H1 (cell line): ENCODE results near the gene SNX19. TPM values are rescaled to one million over a fixed set of nuclear protein-coding genes. Genes with fewer than 3 reads are reported as not detected.

Experiments used
- CBX8 ChIP-seq: fragments of 300-800, 300-1000 bp; sonication (generic); IDR thresholded peaks from 2 replicates; pipeline ENCODE4 v1.7.1; 2016; ENCODE audit warnings: low read depth, low read length, borderline replicate concordance
- KDM5A ChIP-seq: fragments of 200-600 bp; IDR thresholded peaks from 2 replicates; pipeline ENCODE4 v1.7.1; 2012; ENCODE audit warnings: mild to moderate bottlenecking, low read length, inconsistent platforms, mixed read lengths
- SAP30 ChIP-seq: fragments of 300-600 bp; sonication (generic); IDR thresholded peaks from 2 replicates; pipeline ENCODE4 v1.7.1; 2012; ENCODE audit warnings: low read length, moderate library complexity, mild to moderate bottlenecking, inconsistent platforms; ENCODE audit not compliant: insufficient read depth, insufficient replicate concordance
- polyA plus RNA-seq, 7 experiments: library from polyadenylated mRNA; depleted of rRNA in 3 of 7; stranded (reverse) in 5 of 7; unstranded in 2 of 7; fragments of >200 nt in 5 of 7; fragments of 200-250 nt in 2 of 7; gene quantifications; 1 replicate in 5 of 7; 2 replicates in 1 of 7; 4 replicates in 1 of 7; pipeline versions ENCODE4 v1.2.1 to v1.2.3, GENCODE V29; 2011 to 2013; ENCODE audit warnings: missing spikeins in 2 of 7, mixed read lengths in 2 of 7
- total RNA-seq: library from RNA; stranded (reverse); fragmentation: NEBNext Ultra II Directional; extraction: Animal tissue kit (Norgen Biotek cat#: 25700); gene quantifications from 2 replicates; pipeline ENCODE4 v1.2.1, GENCODE V29; 2021

Gene SNX19
- total and polyA plus RNA-seq, 2 of the 8 experiments (the other 6 are each of a cell fraction or from before 2014, with no cell fraction given): 15.0 to 25.2 TPM

GRCh38 chr11:130908061-130908460 is 8.2 kb downstream of the SNX19 start (continued):
- TF ChIP-seq CBX8: no peak
- TF ChIP-seq SAP30: no peak
- TF ChIP-seq KDM5A: no peak
